HG03460 (cell line): Measurements from ENCODE around the gene LPGAT1.
"Not testable (repeated sequence)": the region's sequence is repeated elsewhere in the genome, so short reads cannot be mapped to it uniquely, and the experiment has no call there.

ENCODE experiments used
- ATAC-seq: cut with Tn5 transposase; IDR thresholded peaks from one replicate; pipeline ENCODE4 v1.9.1; 2021; ENCODE audit not compliant: unreplicated experiment

LPGAT1 gene

GRCh38 chr1:211705467-211706091, 125.0 kb downstream of the LPGAT1 start:
- no peak for ATAC-seq

GRCh38 chr1:211704543-211704942, 126.0 kb downstream of the LPGAT1 start:
- no peak for ATAC-seq

- no peak for ATAC-seq
These were observed 126.6 kb downstream of the LPGAT1 start for GRCh38 chr1:211703812-211704537.

GRCh38 chr1:211701733-211702132, 128.8 kb downstream of the LPGAT1 start:
- no peak for ATAC-seq

DNA sequence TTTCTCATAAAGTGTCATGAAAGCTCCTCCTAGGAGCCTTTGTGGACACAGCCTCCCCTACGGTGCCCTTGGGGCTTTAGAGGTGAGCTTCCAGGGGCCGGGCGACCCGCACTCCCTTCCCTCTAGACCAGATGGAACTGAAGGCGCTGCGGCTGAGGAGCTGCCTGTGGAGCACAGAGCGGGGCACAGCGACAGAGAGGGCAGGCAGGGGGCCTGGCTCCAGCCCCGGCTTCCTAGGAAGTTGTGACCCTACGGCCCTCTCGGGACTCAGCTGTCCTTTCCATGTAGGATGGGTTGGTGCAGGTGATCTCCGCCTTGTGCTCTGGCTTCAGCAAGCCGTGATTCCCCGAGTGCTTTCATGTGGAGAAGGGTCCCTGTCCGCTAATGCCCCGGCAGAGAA, 131.5 kb downstream of the LPGAT1 start:
- no peak for ATAC-seq

GRCh38 chr1:211698161-211699026, 132.2 kb downstream of the LPGAT1 start:
- peak; percentile 33 for ATAC-seq

- peak; percentile 84 for ATAC-seq
These were observed 133.2 kb downstream of the LPGAT1 start for GRCh38 chr1:211697356-211697755.

DNA sequence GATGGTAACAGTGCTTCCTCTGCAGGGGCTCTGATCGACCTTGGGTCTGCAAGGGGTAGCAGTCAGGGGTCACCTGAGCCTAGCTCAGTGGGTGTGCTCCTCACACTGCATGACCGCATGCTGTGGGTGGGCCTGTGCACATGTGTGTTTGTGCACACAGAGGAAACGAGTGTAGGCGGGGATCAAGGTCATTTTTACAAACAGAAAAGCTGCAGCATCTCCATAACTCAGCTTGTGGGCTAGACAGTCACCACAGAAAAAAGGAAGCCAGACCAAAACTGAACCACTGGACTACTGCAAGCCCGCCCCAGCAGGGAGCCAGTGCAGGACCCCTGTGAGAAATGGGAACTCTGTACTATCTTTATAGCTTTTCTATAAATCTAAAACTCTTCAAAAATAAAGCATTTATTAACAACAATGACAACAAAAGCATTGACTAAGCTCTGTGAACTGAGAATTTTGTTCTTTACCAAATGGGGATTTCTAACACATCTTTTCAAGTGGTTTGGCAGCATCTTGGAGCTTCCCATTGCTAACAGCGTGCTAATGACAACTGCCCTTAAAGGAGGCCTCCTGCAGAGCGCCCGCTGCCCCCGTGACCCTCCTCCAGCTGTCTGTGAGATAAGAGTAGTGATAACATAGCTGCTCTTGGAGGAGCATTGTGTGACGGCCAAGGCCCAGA, 135.3 kb downstream of the LPGAT1 start:
- ATAC-seq: peak; percentile 33

- not testable (repeated sequence) for ATAC-seq
These were observed 136.7 kb downstream of the LPGAT1 start for GRCh38 chr1:211693911-211694310.
